Activated CD4-positive, alpha-beta memory T cell treated with anti-CD3 and anti-CD28 coated beads, Interleukin-2, amount 10 ng/mL, durations not matched to agents 7 days and 5 days (primary cell): ENCODE results near the gene TADA2A. TPM values are rescaled to one million over a fixed set of nuclear protein-coding genes. Genes with fewer than 3 reads are reported as not detected.
A peak's percentile ranks its signal among the peaks of the same experiment; 100 is the strongest.

Source experiments
- CTCF ChIA-PET: fragments of 350-600 bp; sonication (Branson Sonifier 250); formaldehyde crosslinking; loops from one replicate; lab custom pipeline; 2021; ENCODE audit warnings: antibody characterized with exemption, inconsistent platforms; lab: Charles Lee
- POLR2A ChIA-PET: fragments of 350-600 bp; sonication (Branson Sonifier 250); formaldehyde crosslinking; loops from one replicate; lab custom pipeline; 2021; ENCODE audit warnings: antibody characterized with exemption; lab: Charles Lee
- DNase-seq: peaks from one replicate; pipeline ENCODE4 v3.0.0-alpha.2; 2020
- H3K27ac Mint-ChIP-seq: one replicate; pipeline ENCODE4 v1.8.0; 2021; ENCODE audit warnings: mild to moderate bottlenecking, mixed read lengths
- H3K27me3 Mint-ChIP-seq: one replicate; pipeline ENCODE4 v1.8.0; 2021; ENCODE audit warnings: mixed read lengths
- H3K36me3 Mint-ChIP-seq: one replicate; pipeline ENCODE4 v1.8.0; 2021; ENCODE audit warnings: low read depth, mixed read lengths
- H3K4me1 Mint-ChIP-seq: one replicate; pipeline ENCODE4 v1.8.0; 2021; ENCODE audit warnings: mixed read lengths
- H3K4me3 Mint-ChIP-seq: one replicate; pipeline ENCODE4 v1.8.0; 2021; ENCODE audit warnings: mild to moderate bottlenecking, mixed read lengths
- H3K9me3 Mint-ChIP-seq: one replicate; pipeline ENCODE4 v1.8.0; 2021; ENCODE audit warnings: mixed read lengths
- total RNA-seq, 2 experiments: library from RNA; stranded (reverse); gene quantifications; one replicate each; pipeline ENCODE4 v1.2.3, GENCODE V29; 2021

Gene TADA2A
- total RNA-seq, 2 experiments from 2014 or later = 42.5 to 43.0 TPM

- Mint-ChIP-seq H3K4me3 (peak within 1 kb of the TSS; percentile 91), H3K27ac (peak within 1 kb of the TSS; percentile 84), H3K9me3 (no peaks in the 10 kb centered on the region), H3K36me3 (peaks cover 2% of the 10 kb centered on the region), H3K27me3 (no peaks in the 10 kb centered on the region), H3K4me1 (peaks cover 39% of the 10 kb centered on the region)
- peak; percentile 83 for DNase-seq
- CTCF ChIA-PET = no interaction called here
- POLR2A ChIA-PET = interaction anchor here (0.6 to 2.3 kb wide), 4 partner anchors 9 to 82 kb away, joined by 3 to 15 read pairs (median 5); partner anchors contain the start of genes ACACA and TADA2A
These were observed 82.7 kb downstream of the TADA2A start, which contains the start of gene DUSP14 for GRCh38 chr17:37489197-37490001. TSS of gene DUSP14 (plus strand) at chr17:37489891. CDS start at chr17:37512273, 22,382 bp downstream.

- Mint-ChIP-seq H3K36me3 (peaks cover 2% of the 10 kb centered on the region), H3K27me3 (no peaks in the 10 kb centered on the region), H3K9me3 (no peaks in the 10 kb centered on the region), H3K4me3 (peak overlapping the region; percentile 86), H3K27ac (peak overlapping the region; percentile 80), H3K4me1 (peaks cover 40% of the 10 kb centered on the region)
- POLR2A ChIA-PET = interaction anchor here (0.6 to 2.3 kb wide), 5 partner anchors 9 to 83 kb away, joined by 3 to 15 read pairs (median 5); partner anchors contain the start of genes ACACA and TADA2A
- CTCF ChIA-PET = no interaction called here
- DNase-seq = peak; percentile 74
These were observed 83.4 kb downstream of the TADA2A start for GRCh38 chr17:37490022-37490587.

GRCh38 chr17:37490638-37491614 is 84.2 kb downstream of the TADA2A start:
- Mint-ChIP-seq H3K27ac (peak overlapping the region; percentile 80), H3K4me1 (peaks cover 40% of the 10 kb centered on the region), H3K36me3 (no peaks in the 10 kb centered on the region), H3K4me3 (peak overlapping the region; percentile 86), H3K9me3 (no peaks in the 10 kb centered on the region), H3K27me3 (no peaks in the 10 kb centered on the region)
- POLR2A ChIA-PET = interaction anchor here (0.8 to 1.8 kb wide), 4 partner anchors 8 to 85 kb away, joined by 3 to 5 read pairs (median 4); no protein-coding TSS in a partner anchor
- CTCF ChIA-PET = interaction anchor here (1.1 to 1.2 kb wide), 2 partner anchors 61 to 325 kb away, joined by 3 read pairs; no protein-coding TSS in a partner anchor
- DNase-seq = peak; percentile 20

- CTCF ChIA-PET = interaction anchor here (0.7 kb wide), 1 partner anchor 1676 kb away, joined by 4 read pairs; no protein-coding TSS in a partner anchor
- no peaks in the 10 kb centered on the region for H3K27me3 Mint-ChIP-seq
- POLR2A ChIA-PET = interaction anchor here (0.9 to 1.8 kb wide), 3 partner anchors 9 to 85 kb away, joined by 3 to 5 read pairs (median 4); no protein-coding TSS in a partner anchor
- no peaks in the 10 kb centered on the region for H3K9me3 Mint-ChIP-seq
- no peak overlapping the region for H3K4me3 Mint-ChIP-seq
- no peak for DNase-seq
- H3K27ac Mint-ChIP-seq = no peak overlapping the region
- no peaks in the 10 kb centered on the region for H3K36me3 Mint-ChIP-seq
- H3K4me1 Mint-ChIP-seq = peaks cover 40% of the 10 kb centered on the region
These were observed 85.5 kb downstream of the TADA2A start for GRCh38 chr17:37492167-37492566.

GRCh38 chr17:37493249-37494027 is 86.8 kb downstream of the TADA2A start:
- Mint-ChIP-seq H3K36me3 (no peaks in the 10 kb centered on the region), H3K27me3 (no peaks in the 10 kb centered on the region), H3K4me3 (no peak overlapping the region), H3K27ac (no peak overlapping the region), H3K4me1 (peaks cover 33% of the 10 kb centered on the region), H3K9me3 (no peaks in the 10 kb centered on the region)
- POLR2A ChIA-PET = no interaction called here
- no peak for DNase-seq
- CTCF ChIA-PET = interaction anchor here (1.2 kb wide), 1 partner anchor 14 kb away, joined by 6 read pairs; no protein-coding TSS in a partner anchor

- H3K4me3 Mint-ChIP-seq = no peak overlapping the region
- H3K27me3 Mint-ChIP-seq = no peaks in the 10 kb centered on the region
- H3K27ac Mint-ChIP-seq = no peak overlapping the region
- ChIA-PET CTCF (interaction anchor here (0.9 to 1.2 kb wide), 2 partner anchors 13 to 121 kb away, joined by 3 to 6 read pairs; no protein-coding TSS in a partner anchor), POLR2A (interaction anchor here (1.4 kb wide), 1 partner anchor 86 kb away, joined by 4 read pairs; no protein-coding TSS in a partner anchor)
- H3K4me1 Mint-ChIP-seq = peaks cover 26% of the 10 kb centered on the region
- no peak for DNase-seq
- no peaks in the 10 kb centered on the region for H3K9me3 Mint-ChIP-seq
- H3K36me3 Mint-ChIP-seq = no peaks in the 10 kb centered on the region
These were observed 87.7 kb downstream of the TADA2A start for GRCh38 chr17:37494401-37494831.

GRCh38 chr17:37494971-37495370 is 88.3 kb downstream of the TADA2A start:
- DNase-seq = no peak
- Mint-ChIP-seq H3K36me3 (no peaks in the 10 kb centered on the region), H3K4me3 (no peak overlapping the region), H3K27ac (no peak overlapping the region), H3K9me3 (no peaks in the 10 kb centered on the region), H3K27me3 (no peaks in the 10 kb centered on the region), H3K4me1 (peaks cover 26% of the 10 kb centered on the region)
- ChIA-PET POLR2A (interaction anchor here (1.4 kb wide), 1 partner anchor 86 kb away, joined by 4 read pairs; no protein-coding TSS in a partner anchor), CTCF (no interaction called here)

GRCh38 chr17:37500378-37500777 is 93.7 kb downstream of the TADA2A start:
- H3K27ac Mint-ChIP-seq = no peak overlapping the region
- ChIA-PET POLR2A (interaction anchor here (1.4 kb wide), 1 partner anchor 12 kb away, joined by 3 read pairs; no protein-coding TSS in a partner anchor), CTCF (interaction anchor here (0.6 kb wide), 1 partner anchor 64 kb away, joined by 3 read pairs; no protein-coding TSS in a partner anchor)
- H3K4me1 Mint-ChIP-seq = peaks cover 2% of the 10 kb centered on the region
- no peak for DNase-seq
- H3K4me3 Mint-ChIP-seq = no peak overlapping the region
- peaks cover 2% of the 10 kb centered on the region for H3K36me3 Mint-ChIP-seq
- no peaks in the 10 kb centered on the region for H3K27me3 Mint-ChIP-seq
- H3K9me3 Mint-ChIP-seq = no peaks in the 10 kb centered on the region

- H3K27me3 Mint-ChIP-seq = no peaks in the 10 kb centered on the region
These were observed 95.6 kb downstream of the TADA2A start for GRCh38 chr17:37502009-37502936.

GRCh38 chr17:37503148-37503547 is 96.5 kb downstream of the TADA2A start:
- Mint-ChIP-seq H3K27ac (no peak overlapping the region), H3K4me1 (peaks cover 8% of the 10 kb centered on the region), H3K27me3 (no peaks in the 10 kb centered on the region), H3K9me3 (no peaks in the 10 kb centered on the region), H3K4me3 (no peak overlapping the region), H3K36me3 (peaks cover 2% of the 10 kb centered on the region)
- ChIA-PET CTCF (no interaction called here), POLR2A (interaction anchor here (1.3 kb wide), 1 partner anchor 8 kb away, joined by 4 read pairs; no protein-coding TSS in a partner anchor)
- no peak for DNase-seq

More at GRCh38 chr17:37502009-37502936, 95.6 kb downstream of the TADA2A start:
- Mint-ChIP-seq H3K27ac (no peak overlapping the region), H3K9me3 (no peaks in the 10 kb centered on the region), H3K36me3 (peaks cover 2% of the 10 kb centered on the region), H3K4me1 (peaks cover 8% of the 10 kb centered on the region), H3K4me3 (no peak overlapping the region)
- ChIA-PET CTCF (interaction anchor here (0.5 kb wide), 1 partner anchor 42 kb away, joined by 3 read pairs; no protein-coding TSS in a partner anchor), POLR2A (interaction anchor here (1.3 kb wide), 1 partner anchor 9 kb away, joined by 4 read pairs; no protein-coding TSS in a partner anchor)
- no peak for DNase-seq
